K562 (cell line): Measurements from ENCODE around the gene RBL1. TPM values are rescaled to one million over a fixed set of nuclear protein-coding genes. Genes with fewer than 3 reads are reported as not detected.

Experiments
- ELF1 ChIP-seq: fragments of 200-800 bp; sonication (Bioruptor generic); IDR thresholded peaks from 2 replicates; pipeline ENCODE4 v1.6.1; 2016; ENCODE audit warnings: missing genetic modification characterization, missing compliant biosample characterization
- ESRRA ChIP-seq: fragments of 450-650 bp; IDR thresholded peaks from 2 replicates; pipeline ENCODE4 v1.6.1; 2014; ENCODE audit warnings: low read depth, mild to moderate bottlenecking, moderate library complexity, borderline replicate concordance
- HMG20B ChIP-seq: fragments of 250-450 bp; sonication (Bioruptor Pico); IDR thresholded peaks from 2 replicates; pipeline ENCODE4 v1.5.0; 2021; ENCODE audit warnings: mild to moderate bottlenecking
- HMGN3 ChIP-seq: IDR thresholded peaks from 2 replicates; pipeline ENCODE4 v1.6.1; 2011; ENCODE audit warnings: borderline replicate concordance, low read depth, mild to moderate bottlenecking, mixed read lengths, low read length; ENCODE audit not compliant: insufficient read length; ENCODE audit errors: extremely low read depth
- KLF1 ChIP-seq: fragments of 450-650 bp; IDR thresholded peaks from 2 replicates; pipeline ENCODE4 v1.6.1; 2016; ENCODE audit warnings: missing genetic modification characterization, missing compliant biosample characterization
- MBD2 ChIP-seq: sonication (generic); IDR thresholded peaks from 2 replicates; pipeline ENCODE4 v1.6.1; 2016; ENCODE audit warnings: low read depth, borderline replicate concordance
- MCM7 ChIP-seq, 2 experiments: fragments of 450-650 bp; IDR thresholded peaks; 2 replicates each; pipeline ENCODE4 v1.6.1; 2016 to 2018
- PCBP2 ChIP-seq: fragments of 200-400 bp; formaldehyde crosslinking; IDR thresholded peaks from 2 replicates; pipeline ENCODE4 v1.6.1; 2018; ENCODE audit warnings: low read length, low read depth, mild to moderate bottlenecking, moderate library complexity; ENCODE audit not compliant: poor library complexity, severe bottlenecking
- PRMT5 ChIP-seq: sonication (generic); formaldehyde crosslinking; IDR thresholded peaks from 2 replicates; pipeline ENCODE4 v1.5.0; 2020; ENCODE audit warnings: missing genetic modification reagents
- RBM34 ChIP-seq: fragments of 200-400 bp; formaldehyde crosslinking; IDR thresholded peaks from 2 replicates; pipeline ENCODE4 v1.6.1; 2018; ENCODE audit warnings: low read length, borderline replicate concordance; ENCODE audit not compliant: insufficient read depth
- SAFB2 ChIP-seq: fragments of 200-400 bp; formaldehyde crosslinking; IDR thresholded peaks from 2 replicates; pipeline ENCODE4 v1.6.1; 2018; ENCODE audit warnings: borderline replicate concordance, low read length, low read depth, moderate library complexity; ENCODE audit not compliant: severe bottlenecking
- SMARCA4 ChIP-seq: fragments of 450-650 bp; IDR thresholded peaks from 2 replicates; pipeline ENCODE4 v1.6.1; 2016
- WHSC1 ChIP-seq: IDR thresholded peaks from one replicate; pipeline ENCODE4 v1.6.1; 2012; ENCODE audit warnings: low read length, control low read depth, inconsistent platforms
- ZFP36 ChIP-seq: fragments of 150-350 bp; IDR thresholded peaks from 2 replicates; pipeline ENCODE4 v1.6.1; 2018; ENCODE audit warnings: low read length, low read depth; ENCODE audit not compliant: partially characterized antibody
- ZNF212 ChIP-seq: fragments of 450-650 bp; formaldehyde crosslinking; IDR thresholded peaks from 2 replicates; pipeline ENCODE4 v1.4.0; 2020; ENCODE audit warnings: mild to moderate bottlenecking
- ZNF23 ChIP-seq: fragments of 250-450 bp; sonication (Bioruptor Pico); IDR thresholded peaks from 2 replicates; pipeline ENCODE4 v1.4.0; 2020; ENCODE audit warnings: mild to moderate bottlenecking
- ZNF3 ChIP-seq: fragments of 250-450 bp; sonication (Bioruptor Pico); IDR thresholded peaks from 2 replicates; pipeline ENCODE4 v1.5.0; 2021; ENCODE audit warnings: mild to moderate bottlenecking, moderate library complexity
- ZNF561 ChIP-seq: fragments of 450-650 bp; formaldehyde crosslinking; conservative IDR thresholded peaks from 2 replicates; pipeline ENCODE4 v1.4.0; 2020; ENCODE audit warnings: mild to moderate bottlenecking, moderate library complexity
- ZNF764 ChIP-seq: fragments of 250-450 bp; sonication (Bioruptor Pico); IDR thresholded peaks from 2 replicates; pipeline ENCODE4 v1.4.0; 2020; ENCODE audit warnings: low read depth, mild to moderate bottlenecking, moderate library complexity
- ZNF778 ChIP-seq: fragments of 450-650 bp; formaldehyde crosslinking; IDR thresholded peaks from 2 replicates; pipeline ENCODE4 v1.4.0; 2020; ENCODE audit warnings: mild to moderate bottlenecking, moderate library complexity
- polyA plus RNA-seq, 8 experiments: library from polyadenylated mRNA; depleted of rRNA in 4 of 8; stranded (reverse) in 5 of 8; unstranded in 3 of 8; fragments of >200 nt; fragmentation: Nextera tagmentation in 2 of 8; fragmentation: Illumina TruSeq in 1 of 8; extraction: Ambion mirVana in 2 of 8; extraction: Trizol in 1 of 8; gene quantifications; 2 replicates each; pipeline versions ENCODE4 v1.2.1 to v1.2.3, GENCODE V29; 2011 to 2014; ENCODE audit warnings: inconsistent platforms in 1 of 8, missing spikeins in 1 of 8
- total RNA-seq, 7 experiments: library from RNA; depleted of rRNA in 6 of 7; stranded (reverse); fragments of >200 nt in 6 of 7; fragmentation: Illumina TruSeq in 2 of 7; extraction: Trizol in 2 of 7; gene quantifications; 2 replicates each; pipeline versions ENCODE4 v1.2.1 to v1.2.3, GENCODE V29; 2011 to 2021; ENCODE audit warnings: low replicate concordance in 1 of 7
- TF ChIP-seq, protein P1 (sequence below): fragments of 450-650 bp; IDR thresholded peaks from 2 replicates; pipeline ENCODE4 v1.6.1; 2018; ENCODE audit not compliant: partially characterized antibody
- TF ChIP-seq, protein P2 (sequence below): fragments of 250-450 bp; sonication (Bioruptor Pico); IDR thresholded peaks from 2 replicates; pipeline ENCODE4 v1.4.0; 2020; ENCODE audit warnings: mild to moderate bottlenecking, moderate library complexity
- TF ChIP-seq, protein P3 (sequence below): fragments of 250-450 bp; sonication (Bioruptor Pico); IDR thresholded peaks from 2 replicates; pipeline ENCODE4 v1.5.0; 2020; ENCODE audit warnings: mild to moderate bottlenecking

The RBL1 gene
- total and polyA plus RNA-seq, 9 of the 15 experiments (the other 6 are each of a cell fraction or from before 2014, with no cell fraction given), result 4.0 to 25.9 (median 15.6) TPM

DNA sequence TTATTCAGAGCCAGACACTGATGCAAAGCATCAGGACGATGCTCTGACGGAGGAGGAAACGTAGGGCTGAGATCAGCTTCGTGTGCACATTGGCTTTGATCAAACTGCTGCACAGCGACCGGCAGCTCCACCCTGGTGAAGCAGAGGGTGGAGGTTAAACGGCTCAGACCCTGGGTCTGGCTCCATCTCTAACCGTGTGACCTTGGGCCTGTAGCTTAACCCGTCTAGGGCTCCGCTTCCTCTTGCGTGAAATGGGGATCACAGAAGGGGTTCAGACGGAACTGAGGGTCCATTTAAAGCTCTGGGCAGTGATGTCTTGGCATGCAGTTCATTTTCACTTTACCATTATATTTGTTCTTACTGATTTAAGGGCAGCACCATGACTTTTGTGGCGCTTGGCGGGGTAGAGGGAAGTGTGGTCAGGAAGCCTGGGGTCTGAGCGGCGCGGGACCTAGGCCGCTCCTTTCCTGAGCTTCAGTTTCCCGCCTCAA, 644 bp downstream of the RBL1 start (continued):
- TF ChIP-seq RBM34 (no peak), HMGN3 (no peak), ZNF212 (CRISPR knock-in tag) (no peak), ZNF778 (CRISPR knock-in tag) (no peak), PRMT5 (CRISPR knock-in tag) (no peak), ELF1 (tag) (no peak), SAFB2 (no peak), HMG20B (CRISPR knock-in tag) (no peak), ZNF23 (no peak), ESRRA (peak; percentile 87), ZNF764 (CRISPR knock-in tag) (no peak), ZFP36 (no peak), MCM7 (IDR thresholded peaks at IDR 0.05) (no peak), MBD2 (no peak), ZNF561 (no peak), SMARCA4 (no peak; the same call in 1 of the 2 replicates), WHSC1 (no peak), KLF1 (tag) (no peak), ZNF3 (CRISPR knock-in tag) (no peak), PCBP2 (no peak)
- TF ChIP-seq, protein P1, sequence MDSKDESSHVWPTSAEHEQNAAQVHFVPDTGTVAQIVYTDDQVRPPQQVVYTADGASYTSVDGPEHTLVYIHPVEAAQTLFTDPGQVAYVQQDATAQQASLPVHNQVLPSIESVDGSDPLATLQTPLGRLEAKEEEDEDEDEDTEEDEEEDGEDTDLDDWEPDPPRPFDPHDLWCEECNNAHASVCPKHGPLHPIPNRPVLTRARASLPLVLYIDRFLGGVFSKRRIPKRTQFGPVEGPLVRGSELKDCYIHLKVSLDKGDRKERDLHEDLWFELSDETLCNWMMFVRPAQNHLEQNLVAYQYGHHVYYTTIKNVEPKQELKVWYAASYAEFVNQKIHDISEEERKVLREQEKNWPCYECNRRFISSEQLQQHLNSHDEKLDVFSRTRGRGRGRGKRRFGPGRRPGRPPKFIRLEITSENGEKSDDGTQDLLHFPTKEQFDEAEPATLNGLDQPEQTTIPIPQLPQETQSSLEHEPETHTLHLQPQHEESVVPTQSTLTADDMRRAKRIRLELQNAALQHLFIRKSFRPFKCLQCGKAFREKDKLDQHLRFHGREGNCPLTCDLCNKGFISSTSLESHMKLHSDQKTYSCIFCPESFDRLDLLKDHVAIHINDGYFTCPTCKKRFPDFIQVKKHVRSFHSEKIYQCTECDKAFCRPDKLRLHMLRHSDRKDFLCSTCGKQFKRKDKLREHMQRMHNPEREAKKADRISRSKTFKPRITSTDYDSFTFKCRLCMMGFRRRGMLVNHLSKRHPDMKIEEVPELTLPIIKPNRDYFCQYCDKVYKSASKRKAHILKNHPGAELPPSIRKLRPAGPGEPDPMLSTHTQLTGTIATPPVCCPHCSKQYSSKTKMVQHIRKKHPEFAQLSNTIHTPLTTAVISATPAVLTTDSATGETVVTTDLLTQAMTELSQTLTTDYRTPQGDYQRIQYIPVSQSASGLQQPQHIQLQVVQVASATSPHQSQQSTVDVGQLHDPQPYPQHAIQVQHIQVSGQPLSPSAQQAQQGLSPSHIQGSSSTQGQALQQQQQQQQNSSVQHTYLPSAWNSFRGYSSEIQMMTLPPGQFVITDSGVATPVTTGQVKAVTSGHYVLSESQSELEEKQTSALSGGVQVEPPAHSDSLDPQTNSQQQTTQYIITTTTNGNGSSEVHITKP, result no peak
- TF ChIP-seq, protein P2, sequence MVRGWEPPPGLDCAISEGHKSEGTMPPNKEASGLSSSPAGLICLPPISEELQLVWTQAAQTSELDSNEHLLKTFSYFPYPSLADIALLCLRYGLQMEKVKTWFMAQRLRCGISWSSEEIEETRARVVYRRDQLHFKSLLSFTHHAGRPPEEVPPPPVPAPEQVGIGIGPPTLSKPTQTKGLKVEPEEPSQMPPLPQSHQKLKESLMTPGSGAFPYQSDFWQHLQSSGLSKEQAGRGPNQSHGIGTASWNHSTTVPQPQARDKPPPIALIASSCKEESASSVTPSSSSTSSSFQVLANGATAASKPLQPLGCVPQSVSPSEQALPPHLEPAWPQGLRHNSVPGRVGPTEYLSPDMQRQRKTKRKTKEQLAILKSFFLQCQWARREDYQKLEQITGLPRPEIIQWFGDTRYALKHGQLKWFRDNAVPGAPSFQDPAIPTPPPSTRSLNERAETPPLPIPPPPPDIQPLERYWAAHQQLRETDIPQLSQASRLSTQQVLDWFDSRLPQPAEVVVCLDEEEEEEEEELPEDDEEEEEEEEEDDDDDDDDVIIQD (CRISPR knock-in tag), result no peak
- TF ChIP-seq, protein P3, sequence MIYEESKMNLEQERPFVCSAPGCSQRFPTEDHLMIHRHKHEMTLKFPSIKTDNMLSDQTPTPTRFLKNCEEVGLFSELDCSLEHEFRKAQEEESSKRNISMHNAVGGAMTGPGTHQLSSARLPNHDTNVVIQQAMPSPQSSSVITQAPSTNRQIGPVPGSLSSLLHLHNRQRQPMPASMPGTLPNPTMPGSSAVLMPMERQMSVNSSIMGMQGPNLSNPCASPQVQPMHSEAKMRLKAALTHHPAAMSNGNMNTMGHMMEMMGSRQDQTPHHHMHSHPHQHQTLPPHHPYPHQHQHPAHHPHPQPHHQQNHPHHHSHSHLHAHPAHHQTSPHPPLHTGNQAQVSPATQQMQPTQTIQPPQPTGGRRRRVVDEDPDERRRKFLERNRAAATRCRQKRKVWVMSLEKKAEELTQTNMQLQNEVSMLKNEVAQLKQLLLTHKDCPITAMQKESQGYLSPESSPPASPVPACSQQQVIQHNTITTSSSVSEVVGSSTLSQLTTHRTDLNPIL (CRISPR knock-in tag), result no peak
